HepG2 (cell line): Measurements from ENCODE around the gene GALP. TPM values are rescaled to one million over a fixed set of nuclear protein-coding genes. Genes with fewer than 3 reads are reported as not detected.

ENCODE experiments used
- BRF2 ChIP-seq: sonication (generic); formaldehyde crosslinking; IDR thresholded peaks from 2 replicates; pipeline ENCODE4 v1.8.1; 2022; ENCODE audit warnings: mild to moderate bottlenecking, missing genetic modification reagents
- CENPT ChIP-seq: sonication (generic); formaldehyde crosslinking; IDR thresholded peaks from 2 replicates; pipeline ENCODE4 v1.8.0; 2022; ENCODE audit warnings: low read depth, mild to moderate bottlenecking, moderate library complexity, missing genetic modification reagents
- CSRNP2 ChIP-seq: sonication (generic); formaldehyde crosslinking; conservative IDR thresholded peaks from 2 replicates; pipeline ENCODE4 v1.8.0; 2022; ENCODE audit warnings: low read depth, missing genetic modification reagents
- FLYWCH1 ChIP-seq: sonication (generic); formaldehyde crosslinking; IDR thresholded peaks from 2 replicates; pipeline ENCODE4 v1.8.1; 2023; ENCODE audit warnings: mild to moderate bottlenecking, missing genetic modification reagents
- HDAC2 ChIP-seq: sonication (generic); formaldehyde crosslinking; IDR thresholded peaks from 2 replicates; pipeline ENCODE4 v1.4.0; 2020; ENCODE audit warnings: missing genetic modification reagents
- KAT8 ChIP-seq: IDR thresholded peaks from 2 replicates; pipeline ENCODE4 v1.6.1; 2016; ENCODE audit warnings: missing genetic modification reagents, missing compliant biosample characterization
- KDM5B ChIP-seq: sonication (generic); formaldehyde crosslinking; IDR thresholded peaks from 2 replicates; pipeline ENCODE4 v1.4.0; 2020; ENCODE audit warnings: missing genetic modification reagents, mild to moderate bottlenecking, borderline replicate concordance
- MAFF ChIP-seq: IDR thresholded peaks from 2 replicates; pipeline ENCODE4 v1.6.1; 2011; ENCODE audit warnings: low read depth, low read length, improper control_type of control experiment
- MXI1 ChIP-seq: IDR thresholded peaks from 3 replicates; pipeline ENCODE4 v1.6.1; 2012; ENCODE audit warnings: low read depth, low read length, inconsistent platforms, borderline replicate concordance
- RELA ChIP-seq: sonication (generic); formaldehyde crosslinking; IDR thresholded peaks from 2 replicates; pipeline ENCODE4 v1.4.0; 2020; ENCODE audit warnings: missing genetic modification reagents
- SETDB1 ChIP-seq: sonication (generic); formaldehyde crosslinking; IDR thresholded peaks from 2 replicates; pipeline ENCODE4 v1.5.1; 2020; ENCODE audit warnings: missing genetic modification reagents, mild to moderate bottlenecking, borderline replicate concordance
- SP5 ChIP-seq: IDR thresholded peaks from 2 replicates; pipeline ENCODE4 v1.6.1; 2016; ENCODE audit warnings: low read depth, borderline replicate concordance
- TARDBP ChIP-seq: sonication (generic); formaldehyde crosslinking; IDR thresholded peaks from 2 replicates; pipeline ENCODE4 v1.8.0; 2022; ENCODE audit warnings: mild to moderate bottlenecking, missing genetic modification reagents
- WIZ ChIP-seq: sonication (generic); formaldehyde crosslinking; IDR thresholded peaks from 2 replicates; pipeline ENCODE4 v1.5.1; 2020; ENCODE audit warnings: mild to moderate bottlenecking, missing genetic modification reagents
- ZBTB43 ChIP-seq: sonication (generic); formaldehyde crosslinking; conservative IDR thresholded peaks from 2 replicates; pipeline ENCODE4 v1.4.0; 2020; ENCODE audit warnings: missing genetic modification reagents
- ZNF18 ChIP-seq: sonication (generic); formaldehyde crosslinking; IDR thresholded peaks from 2 replicates; pipeline ENCODE4 v1.8.0; 2022; ENCODE audit warnings: mild to moderate bottlenecking, missing genetic modification reagents; ENCODE audit not compliant: insufficient replicate concordance
- ZNF224 ChIP-seq: sonication (generic); formaldehyde crosslinking; IDR thresholded peaks from 2 replicates; pipeline ENCODE4 v1.5.0; 2020; ENCODE audit warnings: mild to moderate bottlenecking, missing genetic modification reagents
- ZNF354B ChIP-seq: sonication (generic); formaldehyde crosslinking; IDR thresholded peaks from 2 replicates; pipeline ENCODE4 v1.8.0; 2022; ENCODE audit warnings: mild to moderate bottlenecking, missing genetic modification reagents
- ZNF451 ChIP-seq: sonication (generic); formaldehyde crosslinking; IDR thresholded peaks from 2 replicates; pipeline ENCODE4 v1.5.0; 2020; ENCODE audit warnings: mild to moderate bottlenecking, missing genetic modification reagents
- ZNF562 ChIP-seq: sonication (generic); formaldehyde crosslinking; IDR thresholded peaks from 2 replicates; pipeline ENCODE4 v1.8.0; 2022; ENCODE audit warnings: missing genetic modification reagents, borderline replicate concordance
- ZNF678 ChIP-seq: sonication (generic); formaldehyde crosslinking; IDR thresholded peaks from 2 replicates; pipeline ENCODE4 v1.4.0; 2020; ENCODE audit warnings: mild to moderate bottlenecking, missing genetic modification reagents
- ZNF709 ChIP-seq: sonication (generic); formaldehyde crosslinking; IDR thresholded peaks from 2 replicates; pipeline ENCODE4 v1.5.0; 2020; ENCODE audit warnings: mild to moderate bottlenecking, missing genetic modification reagents
- ZNF75D ChIP-seq: sonication (generic); formaldehyde crosslinking; IDR thresholded peaks from 2 replicates; pipeline ENCODE4 v1.8.1; 2023; ENCODE audit warnings: missing genetic modification reagents, mild to moderate bottlenecking, borderline replicate concordance
- ZNF784 ChIP-seq: sonication (generic); formaldehyde crosslinking; IDR thresholded peaks from 2 replicates; pipeline ENCODE4 v1.5.1; 2020; ENCODE audit warnings: missing genetic modification reagents, mild to moderate bottlenecking, borderline replicate concordance
- polyA plus RNA-seq, 8 experiments: library from polyadenylated mRNA; depleted of rRNA in 3 of 8; stranded (reverse) in 7 of 8; unstranded in 1 of 8; fragments of >200 nt; fragmentation: Illumina TruSeq in 4 of 8; extraction: Trizol in 4 of 8; gene quantifications; 2 replicates each; pipeline versions ENCODE4 v1.2.1 to v1.2.3, GENCODE V29; 2011 to 2016; ENCODE audit warnings: low read depth in 4 of 8, missing spikeins in 1 of 8, mixed read lengths in 1 of 8; ENCODE audit not compliant: insufficient read depth in 1 of 8
- total RNA-seq, 5 experiments: library from RNA; depleted of rRNA; stranded (reverse); fragments of >200 nt; fragmentation: Illumina TruSeq; extraction: Trizol; gene quantifications; 2 replicates each; pipeline ENCODE4 v1.2.3, GENCODE V29; 2016; ENCODE audit warnings: low read depth in 1 of 5

The GALP gene
- total and polyA plus RNA-seq, 2 of the 13 experiments (the other 11 are each of a cell fraction or from before 2014, with no cell fraction given) = not detected

GRCh38 chr19:56170261-56170660 is 5.5 kb upstream of the GALP start (continued):
- TF ChIP-seq ZNF224 (CRISPR knock-in tag) = no peak
- no peak for TF ChIP-seq WIZ (CRISPR knock-in tag)
- no peak for TF ChIP-seq ZNF75D (CRISPR knock-in tag)
- TF ChIP-seq ZNF18 (CRISPR knock-in tag) = peak; percentile 73
- TF ChIP-seq CENPT (CRISPR knock-in tag) = no peak
- TF ChIP-seq ZNF678 (CRISPR knock-in tag) = no peak
- peak; percentile 18; the same call in 1 of the 2 replicates for TF ChIP-seq TARDBP (CRISPR knock-in tag)
- TF ChIP-seq ZNF784 (CRISPR knock-in tag) = no peak
- TF ChIP-seq ZBTB43 (CRISPR knock-in tag) = 0 out of 2 replicates have a peak, but pooled peaks have one; percentile 42
- peak; percentile 42; the same call in 1 of the 2 replicates for TF ChIP-seq ZNF451 (CRISPR knock-in tag)
- TF ChIP-seq SP5 (CRISPR knock-in tag) = 0 out of 2 replicates have a peak, but pooled peaks have one; percentile 26
- TF ChIP-seq HDAC2 (CRISPR knock-in tag) = peak; percentile 73
- TF ChIP-seq RELA (CRISPR knock-in tag) = no peak
- no peak for TF ChIP-seq SETDB1
- no peak for TF ChIP-seq ZNF562 (CRISPR knock-in tag)
- TF ChIP-seq ZNF354B (CRISPR knock-in tag) = no peak
- no peak for TF ChIP-seq BRF2 (CRISPR knock-in tag)
- TF ChIP-seq CSRNP2 (CRISPR knock-in tag) = no peak
- TF ChIP-seq MXI1 = peak; percentile 94; the same call in 2 of the 3 replicates
- 0 out of 2 replicates have a peak, but pooled peaks have one; percentile 23 for TF ChIP-seq KDM5B (CRISPR knock-in tag)
- no peak for TF ChIP-seq FLYWCH1
- 0 out of 2 replicates have a peak, but pooled peaks have one; percentile 54 for TF ChIP-seq KAT8 (CRISPR knock-in tag)
- peak; percentile 98 for TF ChIP-seq MAFF
- TF ChIP-seq ZNF709 (CRISPR knock-in tag) = no peak
